Measurements from ENCODE around the gene COLQ. TPM values are rescaled to one million over a fixed set of nuclear protein-coding genes. Genes with fewer than 3 reads are reported as not detected.
"Not testable (repeated sequence)": the region's sequence is repeated elsewhere in the genome, so short reads cannot be mapped to it uniquely, and the experiment has no call there.

Gene COLQ
- total RNA-seq, 1 donor from 2014 or later, result 0.99 TPM

GRCh38 chr3:15467227-15468181 lies 54.0 kb downstream of the COLQ start:
- no peak for ATAC-seq
- intact Hi-C loops (cut with micrococcal nuclease), result no loop called here
- no peak for DNase-seq

- DNase-seq (no peak), ATAC-seq (no peak)
- intact Hi-C loops (cut with micrococcal nuclease), result no loop called here
Measured at GRCh38 chr3:15465876-15466585, 55.5 kb downstream of the COLQ start.

DNA sequence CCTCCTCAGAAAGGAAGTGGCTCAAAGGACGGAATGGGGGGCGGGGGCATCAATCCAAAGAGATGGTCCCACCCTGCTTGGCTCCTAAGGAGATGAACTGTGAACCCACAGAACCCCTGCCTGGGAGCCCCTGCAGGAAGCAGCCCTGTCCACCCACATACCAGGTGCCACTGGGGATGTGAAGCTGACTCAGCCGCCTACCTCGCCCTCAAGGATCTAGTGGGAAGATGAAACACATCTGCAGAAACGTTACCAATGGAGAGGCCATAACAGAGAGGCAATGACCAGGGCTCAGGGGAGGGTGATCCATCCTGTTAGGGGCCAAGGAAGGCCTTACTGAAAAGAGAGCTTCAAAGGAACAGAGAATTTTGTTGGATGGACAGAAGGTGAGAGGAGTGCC lies 59.1 kb downstream of the COLQ start:
- DNase-seq (no peak), ATAC-seq (no peak)
- intact Hi-C loops (cut with micrococcal nuclease), result no loop called here

GRCh38 chr3:15460891-15461531 lies 60.5 kb downstream of the COLQ start:
- ATAC-seq, result no peak
- no peak for DNase-seq
- intact Hi-C loops (cut with micrococcal nuclease), result no loop called here

DNA sequence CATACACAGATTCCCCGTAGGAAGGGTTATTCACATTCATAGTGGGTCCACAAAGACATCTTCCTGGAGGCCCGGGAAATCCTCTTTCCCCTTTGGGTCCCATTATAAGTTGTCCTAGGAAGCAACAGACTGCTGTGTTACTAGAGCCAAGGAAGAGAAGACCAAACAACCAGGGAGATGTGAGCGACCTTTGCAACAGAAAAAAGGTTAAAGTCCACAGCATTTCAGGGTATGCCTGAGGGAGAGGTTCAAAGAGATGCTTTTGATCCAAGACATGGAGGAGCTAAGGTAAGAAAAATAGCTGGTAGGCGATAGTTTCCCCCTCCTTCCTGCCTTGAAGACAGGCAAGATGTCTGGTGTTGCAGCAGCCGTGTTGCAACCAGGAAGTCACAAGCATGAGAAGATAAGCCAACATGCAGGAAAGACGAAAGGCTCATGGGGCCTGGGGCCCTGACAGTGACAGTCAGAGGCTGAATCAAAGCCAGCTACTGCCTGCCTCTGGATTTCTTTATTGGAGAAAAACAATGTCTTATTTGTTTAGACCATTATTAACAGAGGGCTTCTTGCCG lies 63.2 kb downstream of the COLQ start:
- intact Hi-C loops (cut with micrococcal nuclease), result no loop called here
- ATAC-seq, result no peak

DNA sequence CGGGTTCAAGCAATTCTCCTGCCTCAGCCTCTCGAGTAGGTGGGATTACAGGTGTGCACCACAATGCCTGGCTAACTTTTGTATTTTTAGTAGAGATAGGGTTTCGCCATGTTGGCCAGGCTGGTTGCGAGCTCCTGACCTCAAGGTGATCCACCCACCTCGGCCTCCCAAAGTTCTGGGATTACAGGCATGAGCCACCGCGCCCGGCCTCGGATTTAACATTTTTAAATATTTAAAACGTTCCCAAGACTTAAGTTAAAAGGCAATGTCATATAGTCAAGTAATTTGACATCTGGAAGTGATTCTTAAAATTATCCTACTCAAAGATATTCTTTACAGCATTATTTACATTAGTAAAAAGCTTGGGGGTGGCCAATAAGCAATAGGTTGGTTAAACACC lies 64.6 kb downstream of the COLQ start:
- intact Hi-C loops (cut with micrococcal nuclease); ATAC-seq; DNase-seq: not testable (repeated sequence)

More for the DNA sequence above, 63.2 kb downstream of the COLQ start:
- no peak for DNase-seq

DNA sequence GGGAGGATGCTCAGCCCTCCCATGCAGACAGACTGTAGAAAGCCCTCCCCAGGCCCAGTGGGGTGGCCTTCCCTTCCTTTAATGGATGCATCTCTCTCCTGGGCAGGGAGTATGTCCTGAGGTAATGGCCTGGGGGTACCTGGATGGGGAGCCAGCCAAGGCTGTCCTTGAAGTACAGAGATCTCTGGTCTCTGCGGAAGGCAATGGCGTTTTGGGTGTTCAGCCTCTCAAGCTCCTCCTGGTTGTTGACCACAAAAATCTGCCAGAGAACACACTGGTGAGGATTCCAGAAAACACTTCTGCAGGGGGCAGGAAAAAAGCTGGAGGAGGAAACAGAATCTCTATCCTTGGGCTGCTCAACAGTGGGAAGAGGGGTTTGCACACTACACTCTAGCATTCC lies 65.2 kb downstream of the COLQ start:
- no peak for DNase-seq
- no peak for ATAC-seq
- intact Hi-C loops (cut with micrococcal nuclease), result no loop called here

DNA sequence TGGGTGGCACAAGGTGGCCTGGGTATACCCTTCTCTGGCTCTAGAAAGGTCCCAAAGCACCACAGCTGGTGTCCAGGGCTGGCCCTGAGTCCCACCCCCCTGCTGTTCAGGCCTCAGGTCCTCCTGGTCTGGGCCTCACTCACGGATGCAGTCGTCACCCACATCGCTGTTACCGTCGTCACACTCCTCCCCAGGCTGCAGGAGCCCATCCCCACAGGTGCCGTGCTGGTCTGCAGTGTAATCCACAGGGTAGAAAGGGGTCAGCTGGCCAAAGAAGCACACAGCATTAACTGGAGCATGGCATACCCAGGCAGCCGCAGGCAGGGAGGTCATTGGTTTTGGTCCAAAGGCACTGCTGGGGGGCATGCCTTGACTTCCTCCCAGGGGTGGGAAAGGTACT lies 65.8 kb downstream of the COLQ start:
- intact Hi-C loops (cut with micrococcal nuclease), result no loop called here
- DNase-seq, result no peak
- no peak for ATAC-seq

DNA sequence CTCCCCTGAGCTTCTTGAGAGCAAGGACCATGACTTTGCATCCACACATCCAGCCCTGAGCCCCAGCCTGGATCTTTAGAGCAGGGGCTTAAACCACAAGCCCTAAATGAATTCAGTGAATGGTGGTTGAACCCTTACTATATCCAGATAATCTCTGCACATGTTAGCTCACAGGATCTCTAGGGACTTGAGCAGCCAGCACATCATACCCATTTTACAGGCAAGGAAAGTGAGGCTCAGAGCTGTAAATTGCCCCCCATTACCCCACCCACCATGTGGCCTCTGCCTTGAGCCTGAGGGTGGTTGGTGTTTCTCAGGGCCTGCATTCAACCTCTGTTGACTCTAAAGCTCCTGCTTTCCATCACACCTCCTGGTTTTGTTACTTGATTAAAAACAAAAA lies 66.5 kb downstream of the COLQ start:
- intact Hi-C loops (cut with micrococcal nuclease), result no loop called here

DNA sequence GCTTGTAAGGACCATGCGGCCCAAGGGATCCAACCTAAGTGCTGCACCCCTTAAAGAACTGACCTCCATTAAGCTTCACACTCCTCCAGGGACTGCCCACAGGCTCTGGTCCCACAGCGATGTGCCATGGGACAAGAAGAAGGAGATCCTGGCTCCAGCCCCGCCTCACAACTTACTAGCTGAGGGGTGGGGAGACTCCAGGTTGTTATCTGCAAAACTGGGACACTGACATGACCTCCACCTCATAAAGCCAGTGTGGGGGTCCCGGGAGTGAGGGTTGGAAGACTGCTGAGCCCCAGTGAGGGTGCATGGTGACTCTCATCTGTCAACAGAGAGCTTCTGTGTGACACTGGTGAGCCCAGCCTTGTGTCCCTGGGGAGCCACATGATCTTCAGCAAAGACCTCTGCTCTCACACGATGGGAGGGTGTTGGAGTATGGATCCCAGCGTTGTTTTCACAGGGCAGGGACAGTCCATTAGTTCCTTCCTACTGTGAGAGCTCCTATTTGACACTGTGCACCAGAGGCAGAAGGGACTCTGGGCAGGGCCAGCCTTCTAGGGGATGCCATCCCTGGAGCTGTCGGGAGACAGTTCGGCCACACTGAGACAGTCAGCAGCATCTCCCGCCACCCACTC lies 67.4 kb downstream of the COLQ start:
- no peak for DNase-seq
- intact Hi-C loops (cut with micrococcal nuclease), result no loop called here
- no peak for ATAC-seq

More for the DNA sequence above, 66.5 kb downstream of the COLQ start:
- ATAC-seq, result no peak
- no peak for DNase-seq

DNA sequence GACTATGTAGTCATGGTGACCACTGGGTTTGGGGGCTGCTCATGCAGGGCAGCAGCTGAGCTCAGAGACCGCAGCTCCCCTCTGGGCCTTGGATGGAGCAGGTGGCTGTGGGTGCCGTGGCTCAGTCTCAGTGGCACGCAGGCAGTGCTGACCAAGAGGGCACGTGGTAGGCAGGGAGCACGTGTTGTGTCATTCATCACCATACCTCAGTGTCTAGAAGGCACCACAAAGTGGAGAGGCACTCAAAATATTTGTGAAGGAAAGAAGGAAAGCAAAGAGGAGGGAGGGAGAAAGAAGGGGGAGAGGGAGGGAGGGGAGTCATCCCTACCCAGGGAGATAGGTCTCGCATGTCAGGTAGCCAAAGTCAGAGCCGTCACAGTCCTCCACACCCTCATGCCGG lies 68.0 kb downstream of the COLQ start:
- DNase-seq, result no peak
- no peak for ATAC-seq
- intact Hi-C loops (cut with micrococcal nuclease), result no loop called here

DNA sequence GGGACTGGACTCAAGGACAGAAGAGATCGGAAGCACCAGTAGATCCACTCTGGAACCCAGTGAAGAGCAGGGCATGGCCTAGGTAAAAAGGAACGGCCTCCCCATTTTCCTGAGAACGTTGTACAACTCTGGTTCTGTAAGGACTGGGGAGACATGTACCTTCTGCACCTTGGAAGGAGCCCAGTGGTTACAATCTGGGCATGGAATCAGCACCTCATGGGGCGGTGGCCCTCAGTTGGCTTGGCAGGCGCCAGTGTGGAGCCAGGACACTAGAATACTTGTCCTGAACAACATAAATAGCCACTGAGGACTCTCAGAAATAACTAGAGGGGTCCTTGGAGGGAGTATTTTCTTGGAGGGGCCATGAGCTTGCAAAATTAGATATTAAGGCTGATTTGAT lies 68.5 kb downstream of the COLQ start:
- ATAC-seq, result no peak
- no peak for DNase-seq
- intact Hi-C loops (cut with micrococcal nuclease), result no loop called here

DNA sequence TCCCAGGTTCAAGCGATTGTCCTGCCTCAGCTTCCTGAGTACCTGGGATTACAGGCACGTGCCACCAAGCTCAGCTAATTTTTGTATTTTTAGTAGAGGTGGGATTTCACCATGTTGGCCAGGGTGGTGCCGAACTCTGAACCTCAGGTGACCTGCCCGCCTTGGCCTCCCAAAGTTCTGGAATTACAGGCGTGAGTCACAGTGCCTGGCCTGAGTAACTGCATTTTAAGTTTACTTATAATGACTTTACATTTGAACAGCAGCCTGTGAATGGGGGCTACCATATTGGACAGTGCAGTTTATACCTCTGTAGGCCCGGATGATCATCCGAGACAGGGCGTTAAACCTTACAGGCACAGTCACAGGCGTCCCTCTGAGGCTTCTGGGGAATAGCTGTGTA lies 69.3 kb downstream of the COLQ start:
- intact Hi-C loops (cut with micrococcal nuclease), result no loop called here
- no peak for ATAC-seq
- DNase-seq, result no peak

GRCh38 chr3:15451216-15452113 lies 70.0 kb downstream of the COLQ start:
- no peak for ATAC-seq
- intact Hi-C loops (cut with micrococcal nuclease), result no loop called here
- no peak for DNase-seq

- ATAC-seq, result no peak
- DNase-seq, result no peak
- intact Hi-C loops (cut with micrococcal nuclease), result no loop called here
Measured at GRCh38 chr3:15450438-15451215, 70.9 kb downstream of the COLQ start.

DNA sequence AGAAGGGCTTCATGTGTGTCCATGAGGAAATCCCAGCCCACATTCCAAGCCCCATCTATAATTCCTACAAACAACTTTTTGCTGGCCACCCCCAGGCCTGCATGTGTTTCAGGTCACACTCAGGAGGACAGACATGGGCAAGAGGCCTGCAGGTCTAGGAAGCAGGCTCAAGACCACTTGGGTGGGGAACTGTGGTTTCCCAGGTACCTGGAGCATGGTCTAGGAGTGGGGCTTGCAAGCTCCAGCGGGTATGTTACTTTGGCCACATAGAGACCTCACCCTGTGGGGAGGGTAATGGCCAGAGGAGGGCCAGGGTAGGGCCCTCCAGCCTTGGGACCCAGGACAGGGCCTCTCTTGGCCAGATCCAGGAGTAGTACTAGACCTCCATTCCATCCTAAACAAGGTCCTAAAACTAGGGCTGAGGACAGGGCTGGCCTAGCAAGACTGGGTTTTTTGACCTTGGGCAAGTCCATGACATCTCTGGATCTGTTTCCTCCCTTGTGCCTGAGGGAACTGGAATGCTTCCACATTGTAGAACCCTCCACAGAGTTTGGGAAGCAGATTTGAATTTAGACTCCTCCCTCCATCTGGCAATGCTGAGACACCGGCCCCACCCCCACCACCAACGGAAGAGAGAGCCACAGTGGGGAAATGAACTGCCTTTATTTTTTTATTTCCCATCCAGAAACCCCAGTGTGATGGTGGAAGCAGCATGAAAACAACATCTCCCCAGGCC lies 71.8 kb downstream of the COLQ start:
- DNase-seq, result no peak
- intact Hi-C loops (cut with micrococcal nuclease), result no loop called here
- ATAC-seq, result no peak

Data from left ventricle myocardium superior (tissue), 1 donor.